ENCODE measurements around the gene CGA. TPM values are rescaled to one million over a fixed set of nuclear protein-coding genes. Genes with fewer than 3 reads are reported as not detected.

The CGA gene
- total RNA-seq, 1 donor from 2014 or later, result not detected

DNA sequence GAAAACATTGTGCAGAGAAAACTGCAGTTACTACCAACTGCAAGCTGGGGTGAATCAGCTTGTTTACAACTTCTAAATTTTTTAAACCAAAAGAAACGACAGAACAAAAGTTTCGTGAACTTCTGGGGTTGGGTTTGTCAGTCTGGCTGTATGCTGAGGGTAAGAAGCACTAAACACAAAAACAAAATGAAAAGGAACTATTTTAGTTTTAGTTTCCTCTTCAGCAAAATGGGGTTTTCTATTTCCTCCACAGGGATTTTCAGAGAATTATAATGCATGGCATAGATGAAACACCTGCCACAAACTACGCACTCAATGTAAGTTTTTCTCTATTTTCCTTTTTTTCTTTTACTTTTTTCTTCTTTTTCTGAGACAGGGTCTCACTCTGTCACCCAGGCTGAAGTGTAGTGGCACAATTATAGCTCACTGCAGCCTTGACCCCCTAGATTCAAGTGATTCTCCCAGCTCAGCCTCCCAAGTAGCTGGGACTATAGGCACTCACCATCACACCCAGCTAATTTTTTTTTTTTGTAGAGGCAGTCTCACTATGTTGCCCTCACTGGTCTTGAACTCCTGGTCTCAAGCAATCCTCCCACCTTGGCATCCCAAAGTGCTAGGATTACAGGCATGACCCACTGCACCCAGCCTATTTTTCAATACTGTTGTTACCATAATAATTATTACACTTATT is 40.6 kb downstream of the CGA start:
- H3K4me1 ChIP-seq, result no peaks in the 10 kb centered on the region
- no peaks in the 10 kb centered on the region for H3K27me3 ChIP-seq
- no peak for DNase-seq (ENCODE audit: extremely low spot score in 2 of 2)
- H3K4me3 ChIP-seq, result no peak overlapping the region
- TF ChIP-seq, protein P1, sequence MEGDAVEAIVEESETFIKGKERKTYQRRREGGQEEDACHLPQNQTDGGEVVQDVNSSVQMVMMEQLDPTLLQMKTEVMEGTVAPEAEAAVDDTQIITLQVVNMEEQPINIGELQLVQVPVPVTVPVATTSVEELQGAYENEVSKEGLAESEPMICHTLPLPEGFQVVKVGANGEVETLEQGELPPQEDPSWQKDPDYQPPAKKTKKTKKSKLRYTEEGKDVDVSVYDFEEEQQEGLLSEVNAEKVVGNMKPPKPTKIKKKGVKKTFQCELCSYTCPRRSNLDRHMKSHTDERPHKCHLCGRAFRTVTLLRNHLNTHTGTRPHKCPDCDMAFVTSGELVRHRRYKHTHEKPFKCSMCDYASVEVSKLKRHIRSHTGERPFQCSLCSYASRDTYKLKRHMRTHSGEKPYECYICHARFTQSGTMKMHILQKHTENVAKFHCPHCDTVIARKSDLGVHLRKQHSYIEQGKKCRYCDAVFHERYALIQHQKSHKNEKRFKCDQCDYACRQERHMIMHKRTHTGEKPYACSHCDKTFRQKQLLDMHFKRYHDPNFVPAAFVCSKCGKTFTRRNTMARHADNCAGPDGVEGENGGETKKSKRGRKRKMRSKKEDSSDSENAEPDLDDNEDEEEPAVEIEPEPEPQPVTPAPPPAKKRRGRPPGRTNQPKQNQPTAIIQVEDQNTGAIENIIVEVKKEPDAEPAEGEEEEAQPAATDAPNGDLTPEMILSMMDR (IDR thresholded peaks at IDR 0.05), result no peak
- TF ChIP-seq POLR2A (IDR thresholded peaks at IDR 0.05), result no peak
- TF ChIP-seq POLR2AphosphoS5 (IDR thresholded peaks at IDR 0.05; ENCODE audit: insufficient read depth in 1 of 2, low read depth in 1 of 2), result no peak
- intact Hi-C loops (cut with DNase I), result no loop called here
- H3K27ac ChIP-seq, result no peak overlapping the region
- H3K36me3 ChIP-seq, result no peaks in the 10 kb centered on the region
- no peaks in the 10 kb centered on the region for H3K9me3 ChIP-seq

DNA sequence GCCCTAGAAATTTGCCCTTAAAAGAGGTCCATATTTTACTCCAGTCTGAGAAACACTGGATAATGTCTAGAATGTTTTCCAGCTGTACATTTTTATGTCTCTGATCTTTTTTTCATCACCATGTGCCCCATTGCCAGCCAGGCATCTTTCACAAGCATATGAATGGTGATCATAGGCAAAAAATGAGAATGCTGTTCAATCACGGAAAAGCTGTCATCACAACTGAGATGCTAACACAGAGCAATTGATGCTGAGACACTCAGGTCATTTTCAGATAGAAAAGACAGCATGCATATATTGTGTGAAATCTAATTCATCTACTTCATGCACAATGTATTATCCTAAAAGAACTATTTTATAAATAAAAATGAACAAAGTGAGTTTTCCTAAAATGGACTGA is 41.6 kb downstream of the CGA start:
- no peak overlapping the region for H3K4me3 ChIP-seq
- H3K27ac ChIP-seq, result no peak overlapping the region
- H3K27me3 ChIP-seq, result no peaks in the 10 kb centered on the region
- H3K36me3 ChIP-seq, result no peaks in the 10 kb centered on the region
- no peak for TF ChIP-seq POLR2A (IDR thresholded peaks at IDR 0.05)
- TF ChIP-seq, protein P1 (IDR thresholded peaks at IDR 0.05), result no peak
- no peak for TF ChIP-seq POLR2AphosphoS5 (IDR thresholded peaks at IDR 0.05; ENCODE audit: insufficient read depth in 1 of 2, low read depth in 1 of 2)
- intact Hi-C loops (cut with DNase I), result no loop called here
- no peaks in the 10 kb centered on the region for H3K9me3 ChIP-seq
- no peaks in the 10 kb centered on the region for H3K4me1 ChIP-seq
- no peak for DNase-seq (ENCODE audit: extremely low spot score in 2 of 2)

DNA sequence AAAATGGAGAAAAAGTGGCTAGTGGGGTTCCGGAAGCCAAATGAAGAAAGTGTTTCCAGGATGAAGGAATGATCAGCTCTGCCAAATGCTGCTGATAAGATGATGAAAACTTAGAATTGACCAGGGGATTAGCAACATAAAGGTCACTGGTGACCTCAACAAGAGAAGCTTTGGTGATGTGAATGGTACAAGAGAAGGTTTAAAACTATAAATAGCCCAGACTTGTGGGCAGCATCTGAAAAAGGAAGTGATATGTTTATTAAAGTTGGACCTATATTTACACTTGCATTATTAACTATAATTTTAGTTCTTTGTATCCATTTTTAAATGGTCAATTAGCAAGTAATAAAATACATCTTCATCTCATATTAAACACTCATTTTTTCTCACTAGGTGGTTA is 45.1 kb downstream of the CGA start:
- no peak overlapping the region for H3K4me3 ChIP-seq
- intact Hi-C loops (cut with DNase I), result no loop called here
- no peak for TF ChIP-seq POLR2AphosphoS5 (IDR thresholded peaks at IDR 0.05; ENCODE audit: insufficient read depth in 1 of 2, low read depth in 1 of 2)
- TF ChIP-seq, protein P1 (IDR thresholded peaks at IDR 0.05), result no peak
- no peak for TF ChIP-seq POLR2A (IDR thresholded peaks at IDR 0.05)
- DNase-seq (ENCODE audit: extremely low spot score in 2 of 2), result no peak
- no peaks in the 10 kb centered on the region for H3K9me3 ChIP-seq
- no peak overlapping the region for H3K27ac ChIP-seq
- no peaks in the 10 kb centered on the region for H3K27me3 ChIP-seq
- H3K36me3 ChIP-seq, result no peaks in the 10 kb centered on the region
- no peaks in the 10 kb centered on the region for H3K4me1 ChIP-seq

DNA sequence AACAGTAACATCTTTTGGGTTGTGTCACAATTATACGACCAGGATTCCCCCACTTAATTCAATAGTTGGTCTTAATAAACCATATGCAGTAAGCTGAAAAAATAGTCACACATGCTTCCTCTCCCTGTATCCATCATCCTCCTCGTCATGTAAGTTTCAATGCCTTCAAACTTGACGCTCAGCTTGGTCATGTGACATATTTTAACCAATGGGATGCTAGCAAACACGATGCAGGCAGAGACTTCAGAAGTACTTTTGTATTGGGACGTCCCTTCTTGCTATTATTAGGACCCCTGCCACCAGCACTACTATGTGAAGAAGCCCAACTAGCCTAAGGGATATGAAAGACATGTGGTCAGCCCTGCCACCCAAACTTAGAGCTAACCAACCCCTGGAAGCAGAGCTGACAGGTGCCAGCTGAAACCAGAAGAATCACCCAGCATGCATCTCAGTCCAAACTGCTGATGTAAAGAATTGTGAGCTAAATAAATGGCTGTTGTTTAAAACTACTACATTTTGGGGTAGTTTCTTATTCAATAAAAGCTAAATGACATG is 49.3 kb downstream of the CGA start:
- TF ChIP-seq POLR2A (IDR thresholded peaks at IDR 0.05), result no peak
- TF ChIP-seq POLR2AphosphoS5 (IDR thresholded peaks at IDR 0.05; ENCODE audit: insufficient read depth in 1 of 2, low read depth in 1 of 2), result no peak
- TF ChIP-seq, protein P1 (IDR thresholded peaks at IDR 0.05), result no peak
- Histone ChIP-seq H3K27ac (no peak overlapping the region), H3K4me3 (no peak overlapping the region), H3K27me3 (no peaks in the 10 kb centered on the region), H3K9me3 (no peaks in the 10 kb centered on the region), H3K36me3 (no peaks in the 10 kb centered on the region), H3K4me1 (no peaks in the 10 kb centered on the region)
- intact Hi-C loops (cut with DNase I), result no loop called here
- no peak for DNase-seq (ENCODE audit: extremely low spot score in 2 of 2)

DNA sequence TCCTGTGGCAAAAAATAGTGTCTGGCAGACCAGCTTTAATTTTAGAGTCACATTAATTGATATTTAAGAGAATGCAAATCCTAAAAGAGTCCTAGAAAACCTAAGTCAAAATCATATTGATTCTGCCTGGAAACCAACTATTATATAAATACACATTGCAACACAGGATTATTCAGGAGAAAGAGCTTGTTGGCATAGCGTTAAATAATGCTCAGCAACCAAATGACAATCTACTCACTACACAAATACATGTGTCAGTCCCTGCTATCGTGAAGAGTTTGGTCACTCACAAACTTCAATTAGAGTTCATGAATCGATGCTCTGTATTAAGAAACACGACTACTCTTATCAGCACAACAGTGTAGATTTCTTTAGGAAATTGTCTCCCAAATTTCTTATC is 54.2 kb downstream of the CGA start:
- intact Hi-C loops (cut with DNase I), result no loop called here
- TF ChIP-seq, protein P1 (IDR thresholded peaks at IDR 0.05), result no peak
- TF ChIP-seq POLR2A (IDR thresholded peaks at IDR 0.05) (no peak), POLR2AphosphoS5 (IDR thresholded peaks at IDR 0.05; ENCODE audit: insufficient read depth in 1 of 2, low read depth in 1 of 2) (no peak)
- H3K9me3 ChIP-seq, result no peaks in the 10 kb centered on the region
- no peak for DNase-seq (ENCODE audit: extremely low spot score in 2 of 2)
- H3K27me3 ChIP-seq, result no peaks in the 10 kb centered on the region
- H3K27ac ChIP-seq, result no peak overlapping the region
- no peaks in the 10 kb centered on the region for H3K4me1 ChIP-seq
- no peaks in the 10 kb centered on the region for H3K36me3 ChIP-seq
- H3K4me3 ChIP-seq, result no peak overlapping the region
